ENCODE results near the gene CFAP157.

DNA sequence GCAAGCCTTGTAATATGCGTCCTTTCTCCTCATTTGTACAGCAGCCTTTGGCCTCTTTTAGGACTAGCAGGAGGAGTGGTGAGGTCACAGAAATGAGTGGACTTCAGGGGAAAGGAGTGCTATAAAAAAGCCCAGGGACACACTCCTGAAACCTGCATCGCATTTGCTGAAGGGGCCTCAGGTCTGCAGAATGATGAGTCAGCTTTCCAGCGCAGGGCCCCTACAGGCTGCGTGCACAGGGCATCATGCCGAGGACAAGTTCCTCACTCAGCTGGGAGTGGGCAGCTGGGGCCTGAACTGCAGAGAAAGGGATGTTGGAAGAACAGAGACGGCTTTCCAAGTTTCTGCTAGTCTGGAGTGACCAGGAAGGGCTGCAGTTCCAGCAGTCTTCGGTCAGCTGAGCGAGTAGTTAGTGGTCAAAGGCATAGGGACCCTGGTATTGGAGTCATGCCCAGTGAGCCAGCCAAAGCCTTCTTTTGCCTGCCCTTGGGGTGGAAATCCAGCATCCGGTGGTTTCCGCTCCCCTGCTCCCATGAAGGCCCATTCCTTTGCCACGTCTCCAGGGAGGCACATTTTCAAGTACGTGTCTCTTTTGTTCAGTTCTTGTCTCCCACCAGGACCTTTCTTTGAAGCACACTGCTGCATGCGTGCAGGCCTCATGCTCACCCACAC is 17.3 kb upstream of the CFAP157 start:
- TF ChIP-seq, protein P1, sequence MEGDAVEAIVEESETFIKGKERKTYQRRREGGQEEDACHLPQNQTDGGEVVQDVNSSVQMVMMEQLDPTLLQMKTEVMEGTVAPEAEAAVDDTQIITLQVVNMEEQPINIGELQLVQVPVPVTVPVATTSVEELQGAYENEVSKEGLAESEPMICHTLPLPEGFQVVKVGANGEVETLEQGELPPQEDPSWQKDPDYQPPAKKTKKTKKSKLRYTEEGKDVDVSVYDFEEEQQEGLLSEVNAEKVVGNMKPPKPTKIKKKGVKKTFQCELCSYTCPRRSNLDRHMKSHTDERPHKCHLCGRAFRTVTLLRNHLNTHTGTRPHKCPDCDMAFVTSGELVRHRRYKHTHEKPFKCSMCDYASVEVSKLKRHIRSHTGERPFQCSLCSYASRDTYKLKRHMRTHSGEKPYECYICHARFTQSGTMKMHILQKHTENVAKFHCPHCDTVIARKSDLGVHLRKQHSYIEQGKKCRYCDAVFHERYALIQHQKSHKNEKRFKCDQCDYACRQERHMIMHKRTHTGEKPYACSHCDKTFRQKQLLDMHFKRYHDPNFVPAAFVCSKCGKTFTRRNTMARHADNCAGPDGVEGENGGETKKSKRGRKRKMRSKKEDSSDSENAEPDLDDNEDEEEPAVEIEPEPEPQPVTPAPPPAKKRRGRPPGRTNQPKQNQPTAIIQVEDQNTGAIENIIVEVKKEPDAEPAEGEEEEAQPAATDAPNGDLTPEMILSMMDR (IDR thresholded peaks at IDR 0.05): no peak
- no peak for TF ChIP-seq POLR2AphosphoS5 (IDR thresholded peaks at IDR 0.05)

All from stomach (tissue), 4 donors.